Inflammatory macrophage treated with lipopolysaccharide for 4 hours (primary cell): Measurements from ENCODE around the gene TSPAN31.
"Not testable (repeated sequence)": the region's sequence is repeated elsewhere in the genome, so short reads cannot be mapped to it uniquely, and the experiment has no call there.

Experiments used
- DNase-seq: peaks from one replicate; pipeline ENCODE4 v3.0.0-alpha.2; 2020

TSPAN31 gene

GRCh38 chr12:57744777-57745484, at the start of gene TSPAN31:
TSPAN31 (plus strand) TSS chr12:57745039; CDS start chr12:57745155, 116 bp downstream.
- peak; percentile 99 for DNase-seq

GRCh38 chr12:57695770-57696432, 48.9 kb upstream of the TSPAN31 start:
- DNase-seq: no peak

GRCh38 chr12:57697076-57697475, 47.8 kb upstream of the TSPAN31 start:
- no peak for DNase-seq

- DNase-seq: no peak
These were observed 46.4 kb upstream of the TSPAN31 start for GRCh38 chr12:57698414-57698813.

GRCh38 chr12:57700317-57700716, 44.5 kb upstream of the TSPAN31 start:
- no peak for DNase-seq

GRCh38 chr12:57707250-57707649, 37.6 kb upstream of the TSPAN31 start:
- no peak for DNase-seq

GRCh38 chr12:57708296-57708695, 36.5 kb upstream of the TSPAN31 start:
- DNase-seq: no peak

GRCh38 chr12:57712701-57713100, 32.1 kb upstream of the TSPAN31 start:
- DNase-seq: no peak

GRCh38 chr12:57713209-57713608, 31.6 kb upstream of the TSPAN31 start:
- no peak for DNase-seq

- DNase-seq: not testable (repeated sequence)
These were observed 29.6 kb upstream of the TSPAN31 start for GRCh38 chr12:57715036-57715748.

GRCh38 chr12:57715786-57716185, 29.1 kb upstream of the TSPAN31 start:
- DNase-seq: no peak

GRCh38 chr12:57716305-57716704, 28.5 kb upstream of the TSPAN31 start:
- no peak for DNase-seq

- no peak for DNase-seq
These were observed 27.7 kb upstream of the TSPAN31 start for GRCh38 chr12:57717131-57717530.

- no peak for DNase-seq
These were observed 26.8 kb upstream of the TSPAN31 start for GRCh38 chr12:57717846-57718640.

GRCh38 chr12:57718641-57719528, 26.0 kb upstream of the TSPAN31 start:
- no peak for DNase-seq

- DNase-seq: no peak
These were observed 24.8 kb upstream of the TSPAN31 start for GRCh38 chr12:57719777-57720605.

- no peak for DNase-seq
These were observed 23.9 kb upstream of the TSPAN31 start for GRCh38 chr12:57720606-57721595.

GRCh38 chr12:57721846-57722608, 22.8 kb upstream of the TSPAN31 start:
- DNase-seq: not testable (repeated sequence)
